Measurements from ENCODE around the gene VSIG10.

GRCh38 chr12:118044075-118044474, 59.7 kb downstream of the VSIG10 start:
- TF ChIP-seq CTCF (IDR thresholded peaks at IDR 0.05; ENCODE audit: low read depth, low read length) (no peak), EZH2phosphoT487 (IDR thresholded peaks at IDR 0.05; ENCODE audit: low read depth) (no peak)

Measured in OCI-LY3 (cell line).